NCI-H524 (cell line): ENCODE data around the gene UAP1L1.

Experiments used
- DNase-seq, 2 experiments: peaks; one replicate each; lab custom pipeline; 2025; lab: John Stamatoyannopoulos, UW

The UAP1L1 gene

DNA sequence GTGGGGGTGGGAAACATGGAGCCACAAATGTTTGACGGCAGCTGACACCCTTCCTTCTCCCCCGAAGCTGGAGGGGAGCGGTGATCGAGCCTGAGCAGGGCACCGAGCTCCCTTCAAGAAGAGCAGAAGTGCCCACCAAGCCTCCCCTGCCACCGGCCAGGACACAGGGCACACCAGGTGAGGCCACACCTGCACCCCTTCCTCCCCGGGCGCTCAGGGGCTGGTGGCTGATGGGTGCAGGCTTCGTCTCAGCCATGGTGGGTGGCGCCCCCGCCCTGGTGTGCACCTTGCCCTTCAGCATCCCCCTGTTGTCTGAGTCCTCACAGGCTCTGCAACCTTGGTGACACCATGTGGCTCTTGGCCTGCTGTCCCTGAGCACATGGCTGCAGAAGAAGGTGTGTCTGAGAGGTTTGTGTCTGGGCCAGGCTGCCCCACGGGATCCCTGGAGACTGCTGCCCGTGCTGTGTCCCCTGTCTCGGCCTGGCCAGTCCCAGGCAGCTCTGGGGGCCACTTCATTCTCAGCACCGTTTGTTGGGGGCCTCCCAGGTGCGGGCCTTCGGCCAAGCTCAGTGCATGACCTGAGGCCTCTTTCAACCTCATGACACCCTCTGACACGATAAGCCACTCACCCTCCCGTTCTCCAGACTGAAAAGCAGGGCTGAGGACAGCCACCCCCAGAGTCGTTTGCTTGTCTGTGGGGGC, 20.6 kb downstream of the UAP1L1 start:
- DNase-seq: no peak

DNA sequence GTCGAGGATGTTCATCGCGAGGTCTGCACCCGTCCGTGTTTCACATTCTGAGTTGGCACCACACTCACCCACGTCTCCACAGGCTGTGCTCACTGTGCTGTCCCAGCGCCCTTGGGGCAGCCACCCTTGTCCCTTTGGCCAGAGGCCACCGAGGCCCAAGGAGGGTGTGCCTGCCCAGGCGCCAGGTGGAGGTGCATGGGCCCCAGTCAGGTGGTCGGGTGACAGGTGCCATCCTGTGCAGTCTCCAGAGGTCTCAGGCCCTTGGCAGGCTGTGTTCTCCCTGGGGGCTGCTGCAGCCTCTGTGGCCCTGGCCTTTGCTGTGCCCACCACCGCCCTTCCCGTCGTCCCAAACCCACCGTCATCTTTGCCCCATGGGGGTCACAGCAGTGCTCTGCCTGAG, 21.9 kb downstream of the UAP1L1 start:
- no peak for DNase-seq

DNA sequence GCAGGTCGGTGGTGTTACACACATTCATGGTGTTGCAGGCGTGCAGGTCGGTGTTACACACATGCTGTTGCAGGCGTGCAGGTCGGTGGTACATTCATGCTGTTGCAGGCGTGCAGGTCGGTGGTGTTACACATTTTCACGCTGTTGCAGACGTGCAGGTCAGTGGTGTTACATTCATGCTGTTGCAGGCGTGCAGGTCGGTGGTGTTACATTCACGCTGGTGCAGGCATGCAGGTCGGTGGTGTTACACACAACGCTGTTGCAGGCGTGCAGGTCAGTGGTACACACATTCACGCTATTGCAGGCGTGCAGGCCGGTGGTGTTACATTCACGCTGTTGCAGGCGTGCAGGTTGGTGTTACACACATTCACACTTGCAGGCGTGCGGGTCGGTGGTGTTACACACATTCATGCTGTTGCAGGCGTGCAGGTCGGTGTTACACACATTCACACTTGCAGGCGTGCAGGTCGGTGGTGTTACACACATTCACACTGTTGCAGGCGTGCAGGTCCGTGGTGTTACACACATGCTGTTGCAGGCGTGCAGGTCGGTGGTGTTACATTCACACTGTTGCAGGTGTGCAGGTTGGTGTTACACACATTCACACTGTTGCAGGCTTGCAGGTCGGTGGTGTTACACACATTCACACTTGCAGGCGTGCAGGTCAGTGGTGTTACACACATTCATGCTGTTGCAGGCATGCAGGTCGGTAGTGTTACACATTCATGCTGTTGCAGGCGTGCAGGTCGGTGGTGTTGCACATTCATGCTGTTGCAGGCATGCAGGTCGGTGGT, 26.1 kb downstream of the UAP1L1 start:
- DNase-seq: no peak

DNA sequence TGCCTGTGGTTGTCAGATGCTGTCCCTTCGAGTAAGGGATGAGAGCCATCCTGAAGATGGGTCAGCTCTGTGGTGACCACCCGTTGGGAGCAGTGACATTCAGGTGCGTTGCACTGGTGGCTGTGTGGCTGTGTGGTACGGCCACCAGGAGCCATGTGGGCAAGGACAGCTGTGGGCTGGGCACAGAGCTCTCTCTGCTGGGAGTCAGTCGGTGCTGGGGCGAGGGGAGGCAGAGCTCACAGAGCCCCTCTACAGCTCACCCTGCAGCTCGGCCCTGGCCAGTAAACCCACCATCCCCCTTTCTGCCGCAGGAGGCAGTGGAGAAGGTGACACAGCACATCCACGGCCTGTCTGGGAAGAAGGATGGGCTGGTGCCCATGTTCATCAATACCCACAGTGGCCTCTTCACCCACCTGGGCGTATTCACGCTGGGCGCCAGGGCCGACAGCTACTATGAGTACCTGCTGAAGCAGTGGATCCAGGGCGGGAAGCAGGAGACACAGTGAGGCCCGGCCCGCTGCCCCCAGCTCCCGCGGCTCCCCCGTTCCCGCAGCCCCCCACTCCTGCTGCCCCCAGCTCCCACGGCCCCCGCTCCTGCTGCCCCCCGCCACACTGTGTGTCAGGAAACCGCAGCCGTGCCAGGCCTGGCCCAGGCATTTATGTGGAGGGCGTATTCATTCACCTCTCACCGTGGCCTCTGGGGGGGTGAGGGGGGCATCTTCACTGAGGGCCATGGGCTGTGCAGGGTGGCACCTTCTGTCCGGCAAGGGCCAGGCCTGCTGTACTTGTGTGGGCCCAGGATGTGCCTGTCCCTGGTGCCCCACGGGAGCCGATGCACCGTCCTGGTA, 28.7 kb downstream of the UAP1L1 start:
- DNase-seq: no peak

DNA sequence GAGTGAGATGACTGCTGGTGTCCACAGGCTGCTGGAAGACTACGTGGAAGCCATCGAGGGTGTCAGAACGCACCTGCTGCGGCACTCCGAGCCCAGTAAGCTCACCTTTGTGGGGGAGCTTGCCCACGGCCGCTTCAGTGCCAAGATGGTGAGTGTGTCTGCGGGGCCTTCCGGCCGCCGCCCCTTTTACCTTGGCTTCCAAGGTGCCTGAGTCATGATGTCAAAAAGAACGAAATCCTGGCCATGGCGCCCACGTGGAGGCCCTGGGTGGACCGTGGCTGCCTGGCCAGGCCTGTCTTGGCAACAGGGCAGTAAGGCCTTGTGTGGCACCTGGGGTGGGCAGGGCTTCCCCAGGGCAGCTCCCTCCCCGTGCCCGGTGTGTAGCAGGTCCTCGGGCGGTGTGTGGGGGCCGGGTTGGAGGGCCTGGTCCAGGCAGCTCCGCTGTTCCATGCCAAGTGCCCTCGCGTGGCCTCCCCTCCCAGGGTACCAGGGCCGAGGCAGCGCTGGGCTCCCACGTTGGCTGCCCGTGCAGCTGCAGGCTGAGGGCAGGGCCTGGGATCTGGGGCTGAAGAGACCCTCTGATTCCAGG, 29.4 kb downstream of the UAP1L1 start:
- no peak for DNase-seq

DNA sequence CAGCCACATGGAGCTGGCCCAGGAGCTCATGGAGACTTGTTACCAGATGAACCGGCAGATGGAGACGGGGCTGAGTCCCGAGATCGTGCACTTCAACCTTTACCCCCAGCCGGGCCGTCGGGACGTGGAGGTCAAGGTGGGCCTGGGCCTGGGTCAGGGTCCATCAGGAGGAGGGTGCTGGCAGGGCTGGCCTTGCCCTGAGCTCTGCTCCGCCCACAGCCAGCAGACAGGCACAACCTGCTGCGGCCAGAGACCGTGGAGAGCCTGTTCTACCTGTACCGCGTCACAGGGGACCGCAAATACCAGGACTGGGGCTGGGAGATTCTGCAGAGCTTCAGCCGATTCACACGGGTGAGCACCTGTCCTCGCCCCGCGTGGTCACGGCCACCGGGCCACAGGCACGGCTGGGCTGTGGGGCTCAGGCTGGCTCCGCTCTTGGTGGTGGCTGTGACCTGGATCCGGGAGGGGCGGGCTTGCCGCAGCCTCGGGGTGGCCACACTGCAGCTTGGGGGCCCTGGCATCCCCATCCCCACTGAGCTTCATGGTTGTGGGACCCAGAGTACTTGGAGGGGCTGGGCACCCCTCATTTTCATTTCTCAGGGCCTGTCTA, 30.1 kb downstream of the UAP1L1 start:
- no peak for DNase-seq

DNA sequence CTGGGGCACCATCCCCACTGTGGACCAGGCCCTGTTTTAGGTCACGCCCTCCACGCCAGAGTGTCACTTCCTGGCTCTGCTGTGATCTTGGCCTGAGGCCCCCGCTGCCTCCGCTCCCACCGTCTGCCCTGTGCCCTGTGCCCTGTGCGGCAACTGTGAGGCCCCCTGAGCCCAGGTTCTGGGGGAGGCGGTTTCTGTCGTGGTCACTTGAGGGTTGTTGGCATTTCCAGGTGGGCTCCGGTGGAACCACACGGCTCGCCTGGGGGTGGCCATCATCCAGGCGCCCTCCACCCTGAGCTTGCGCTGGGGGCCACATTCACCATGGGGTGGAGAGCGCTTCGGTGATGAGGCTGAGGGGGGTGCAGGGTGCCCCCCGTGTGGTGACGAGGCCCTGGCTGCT, 30.7 kb downstream of the UAP1L1 start:
- no peak for DNase-seq

DNA sequence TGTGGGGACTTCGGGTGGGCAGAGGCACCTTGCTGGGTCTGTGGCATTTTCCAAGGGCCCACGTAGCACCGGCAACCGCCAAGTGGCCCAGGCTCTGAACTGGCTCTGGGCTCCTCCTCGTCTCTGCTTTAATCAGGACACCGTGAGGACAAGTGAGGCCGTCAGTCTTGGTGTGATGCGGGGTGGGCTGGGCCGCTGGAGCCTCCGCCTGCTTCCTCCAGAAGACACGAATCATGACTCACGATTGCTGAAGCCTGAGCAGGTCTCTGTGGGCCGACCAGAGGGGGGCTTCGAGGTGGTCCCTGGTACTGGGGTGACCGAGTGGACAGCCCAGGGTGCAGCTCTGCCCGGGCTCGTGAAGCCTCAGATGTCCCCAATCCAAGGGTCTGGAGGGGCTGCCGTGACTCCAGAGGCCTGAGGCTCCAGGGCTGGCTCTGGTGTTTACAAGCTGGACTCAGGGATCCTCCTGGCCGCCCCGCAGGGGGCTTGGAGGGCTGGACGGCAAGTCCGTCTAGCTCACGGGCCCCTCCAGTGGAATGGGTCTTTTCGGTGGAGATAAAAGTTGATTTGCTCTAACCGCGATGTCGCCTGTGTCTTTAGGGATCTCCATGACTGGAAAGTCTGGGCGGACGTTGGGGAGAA, 31.4 kb downstream of the UAP1L1 start:
- DNase-seq: no peak

DNA sequence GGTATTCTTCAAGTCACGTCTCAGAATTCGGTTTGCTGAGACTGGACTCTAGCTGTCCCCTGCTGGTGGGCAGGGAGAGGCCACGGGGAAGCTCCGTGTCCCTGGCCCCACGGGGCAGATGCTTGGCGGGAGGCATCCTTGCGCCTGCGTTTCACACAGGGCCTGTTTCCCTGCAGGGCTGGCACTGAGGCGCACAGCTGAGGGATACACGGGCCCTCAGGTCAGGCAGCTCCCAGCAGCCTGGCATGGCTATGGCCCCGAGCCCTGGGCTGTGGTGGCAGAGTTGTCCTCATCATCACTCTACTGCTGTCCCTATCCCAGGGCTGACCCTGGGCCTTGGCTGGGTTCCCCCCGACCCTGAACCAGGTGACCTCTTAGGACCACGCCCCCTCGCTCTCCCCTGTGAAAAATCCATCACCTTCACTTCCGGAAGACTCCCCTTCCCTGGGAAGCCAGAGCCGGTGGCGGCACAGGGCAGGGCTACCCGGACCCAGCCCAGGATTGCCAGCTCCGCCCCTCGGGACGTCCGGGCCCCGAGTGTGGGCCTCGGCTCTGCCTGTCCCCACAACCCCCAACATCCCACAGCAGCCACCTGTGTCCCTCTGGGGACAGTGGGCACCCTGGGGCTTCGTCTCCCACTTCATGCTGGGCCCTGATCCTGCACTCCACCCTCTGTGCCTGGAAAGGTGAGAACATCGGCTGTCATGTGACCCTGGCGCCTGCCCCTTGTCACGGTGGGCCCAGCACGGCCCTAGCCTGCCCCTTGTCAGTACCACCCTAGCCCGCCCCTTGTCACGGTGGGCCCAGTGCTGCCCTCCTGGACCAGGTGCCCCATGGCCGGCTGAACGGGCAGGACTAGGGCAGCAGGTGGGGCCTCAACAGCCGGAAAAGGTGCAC, 32.2 kb downstream of the UAP1L1 start:
- no peak for DNase-seq

DNA sequence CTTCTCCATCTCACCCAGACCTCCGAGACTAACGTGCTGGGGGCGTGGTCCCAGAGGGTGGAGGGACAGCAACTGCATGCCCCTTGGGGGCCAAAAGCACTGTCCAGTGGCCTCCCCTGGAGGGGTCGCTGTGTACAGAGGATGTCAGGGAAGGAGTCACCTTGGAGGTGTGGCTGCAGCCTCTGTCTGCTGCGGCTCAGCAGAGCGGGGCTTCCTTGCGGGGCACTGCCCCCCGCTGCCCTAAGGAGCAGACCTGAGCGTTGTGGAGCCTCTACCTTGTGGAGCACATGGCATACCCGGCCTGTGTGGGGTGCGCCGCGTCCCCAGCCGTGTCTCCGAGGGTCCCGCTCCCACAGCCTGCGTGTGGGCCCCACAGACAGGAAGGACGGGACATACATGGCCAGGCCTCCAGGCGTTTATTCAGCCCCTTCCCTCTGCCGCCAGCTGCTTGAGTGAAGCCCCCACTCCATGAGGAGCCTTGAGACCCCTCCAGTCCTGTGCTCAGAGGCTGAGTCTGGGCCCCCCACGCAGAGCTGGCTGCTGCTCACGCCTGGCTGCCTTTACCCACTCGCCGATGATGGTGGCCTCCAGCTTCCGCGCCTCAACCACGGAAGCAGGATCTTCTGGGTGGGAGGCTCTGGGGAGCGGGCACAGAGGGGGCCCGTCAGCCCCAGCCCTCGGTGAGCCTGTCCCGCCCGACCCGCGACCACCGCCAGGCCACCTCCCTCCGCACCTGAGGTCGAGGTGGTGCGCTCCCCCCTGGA, 33.0 kb downstream of the UAP1L1 start:
- DNase-seq: no peak

DNA sequence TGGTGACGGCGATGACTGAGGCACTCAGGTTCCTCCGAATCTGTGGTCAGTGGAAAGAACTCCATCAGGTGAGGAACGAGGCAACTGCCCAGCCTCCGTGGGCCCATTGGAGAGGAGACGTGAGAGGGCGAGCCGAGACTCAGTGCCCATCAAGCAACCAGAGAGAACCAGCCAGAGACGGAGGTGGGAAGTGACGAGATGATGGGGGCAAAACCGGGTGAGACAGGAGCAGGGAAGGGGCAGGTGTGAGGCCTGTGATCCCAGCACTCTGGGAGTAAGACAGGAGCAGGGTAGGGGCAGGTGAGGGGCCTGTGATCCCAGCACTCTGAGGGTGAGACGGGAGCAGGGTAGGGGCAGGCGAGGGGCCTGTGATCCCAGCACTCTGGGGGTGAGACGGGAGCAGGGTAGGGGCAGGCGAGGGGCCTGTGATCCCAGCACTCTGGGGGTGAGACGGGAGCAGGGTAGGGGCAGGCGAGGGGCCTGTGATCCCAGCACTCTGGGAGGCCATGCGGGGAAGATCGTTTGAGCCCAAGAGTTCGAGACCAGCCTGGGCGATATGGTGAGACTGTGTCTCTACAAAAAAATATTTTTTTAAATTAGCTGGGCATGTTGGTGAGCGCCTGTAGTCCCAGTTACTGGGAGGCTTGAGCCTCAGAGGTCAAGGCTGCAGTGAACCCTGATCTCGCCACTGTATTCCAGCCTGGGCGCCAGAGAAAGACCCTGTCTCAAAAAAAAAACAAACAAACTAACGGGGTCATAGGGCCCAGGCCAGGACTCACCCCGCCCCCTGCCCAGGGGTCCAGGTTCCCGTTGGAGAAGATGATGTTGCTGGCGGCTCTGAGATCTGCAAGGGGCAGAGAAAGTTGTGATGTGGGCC, 33.8 kb downstream of the UAP1L1 start:
- no peak for DNase-seq

DNA sequence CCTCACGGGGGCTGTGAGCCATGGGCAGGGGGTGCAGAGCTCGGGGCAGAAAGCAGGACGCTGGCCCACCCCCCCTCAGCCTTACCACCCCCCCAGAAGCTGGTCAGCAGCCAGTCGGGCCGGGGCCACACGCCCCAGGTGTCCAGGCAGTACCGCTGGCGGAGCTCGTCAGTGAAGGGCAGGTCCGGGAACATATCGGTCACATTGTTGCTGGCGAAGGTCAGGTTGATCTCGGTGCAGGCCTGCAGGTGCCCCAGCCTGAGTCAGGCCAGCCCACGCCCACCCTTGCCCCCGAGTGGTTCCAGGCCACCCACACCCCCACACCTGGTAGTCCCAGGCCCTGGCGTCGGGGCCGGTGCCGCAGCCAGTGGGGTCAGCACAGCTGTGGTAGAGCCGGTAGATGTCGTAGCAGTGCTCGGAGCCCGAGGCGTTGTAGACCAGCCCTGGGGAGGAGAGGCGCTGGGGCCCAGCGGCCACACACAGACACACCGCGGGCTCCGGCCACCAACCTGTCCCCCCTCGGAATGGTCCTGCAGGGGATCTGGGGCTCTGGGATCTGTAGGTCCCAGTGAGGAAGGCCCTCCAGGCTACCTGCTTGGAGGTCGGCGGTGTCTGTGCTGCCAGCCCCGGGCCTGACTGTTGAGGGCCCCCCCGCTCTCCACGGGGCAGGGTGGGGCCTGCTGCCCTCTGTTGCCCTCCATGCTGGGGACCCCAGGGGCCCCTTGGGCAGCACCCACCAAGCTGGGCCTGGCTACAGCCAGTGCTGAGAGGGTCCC, 34.7 kb downstream of the UAP1L1 start:
- no peak for DNase-seq

DNA sequence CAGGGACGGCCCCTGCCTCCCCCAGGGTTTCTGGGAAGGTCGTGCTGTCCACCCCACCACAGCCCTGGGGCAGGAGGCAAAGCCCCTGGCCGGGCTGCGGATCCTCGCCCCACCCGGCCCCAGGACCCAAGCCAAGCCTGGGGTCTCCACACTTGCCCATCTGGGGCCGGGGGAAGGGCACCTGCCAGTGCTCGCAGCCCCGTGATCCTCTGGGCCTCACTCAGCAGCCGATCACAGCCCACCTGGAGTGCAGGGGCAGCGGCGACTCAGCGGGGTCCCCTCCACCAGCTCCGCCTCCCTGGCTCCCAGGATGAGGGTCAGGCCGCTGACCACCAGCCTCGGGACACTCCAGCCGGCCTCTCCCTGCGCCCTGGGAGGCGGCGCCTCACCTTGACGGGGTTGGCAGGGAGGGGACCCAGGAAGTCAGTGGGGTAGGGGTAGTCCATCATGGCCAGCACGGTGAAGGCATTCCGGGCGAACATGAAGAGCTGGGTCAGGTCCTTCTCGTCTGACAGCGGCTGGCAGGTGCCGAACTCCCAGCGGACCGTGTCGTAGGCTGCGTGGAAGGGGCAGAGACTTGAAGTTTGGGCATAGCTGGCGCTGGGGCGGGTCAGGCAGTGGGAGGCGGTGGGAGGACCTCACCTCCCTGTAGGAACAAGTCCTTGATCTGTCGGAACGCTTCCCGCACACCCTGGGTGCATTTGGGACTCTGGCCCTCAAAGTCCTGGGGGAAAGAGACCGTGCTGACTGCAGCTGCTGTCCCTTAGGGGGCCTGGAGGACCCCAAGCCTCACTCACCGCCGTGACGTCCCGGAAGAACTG, 35.5 kb downstream of the UAP1L1 start:
- DNase-seq: no peak

DNA sequence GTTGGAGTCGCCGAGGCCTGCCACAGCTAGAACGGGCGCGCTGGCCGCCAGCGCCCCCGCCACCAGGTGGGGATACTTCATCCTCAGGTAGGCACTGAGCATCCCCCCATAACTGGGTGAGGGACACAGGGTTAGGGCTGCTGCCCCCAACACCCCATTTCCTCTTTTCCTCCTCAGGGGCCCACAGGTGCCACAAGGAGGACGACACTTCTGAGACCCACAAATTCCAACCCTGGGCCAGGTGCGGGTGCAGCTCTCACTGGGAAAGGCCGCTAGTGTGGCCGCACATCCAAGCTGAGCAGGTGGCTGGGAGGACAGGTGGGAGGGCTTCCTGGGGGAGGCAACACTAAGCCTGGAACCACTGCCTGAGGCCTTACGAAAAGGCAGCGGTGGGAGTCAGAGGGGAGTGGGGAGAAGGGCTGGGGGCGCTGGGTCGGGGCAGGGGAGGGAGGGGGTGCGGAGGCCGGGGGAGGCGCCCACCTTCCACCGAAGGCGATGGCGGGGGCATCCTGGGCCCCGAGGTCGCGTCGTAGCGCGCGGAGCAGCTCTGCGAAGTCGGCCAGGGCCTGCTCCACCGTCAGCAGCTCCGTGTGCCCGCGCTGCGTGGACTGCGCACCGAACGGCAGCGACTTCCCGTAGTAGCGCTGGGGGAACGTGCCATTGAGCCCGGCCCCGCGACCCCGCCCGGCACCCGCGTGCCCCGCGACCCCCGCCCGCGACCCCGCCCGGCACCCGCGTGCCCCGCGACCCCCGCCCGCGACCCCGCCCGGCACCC, 36.3 kb downstream of the UAP1L1 start:
- DNase-seq: no peak

DNA sequence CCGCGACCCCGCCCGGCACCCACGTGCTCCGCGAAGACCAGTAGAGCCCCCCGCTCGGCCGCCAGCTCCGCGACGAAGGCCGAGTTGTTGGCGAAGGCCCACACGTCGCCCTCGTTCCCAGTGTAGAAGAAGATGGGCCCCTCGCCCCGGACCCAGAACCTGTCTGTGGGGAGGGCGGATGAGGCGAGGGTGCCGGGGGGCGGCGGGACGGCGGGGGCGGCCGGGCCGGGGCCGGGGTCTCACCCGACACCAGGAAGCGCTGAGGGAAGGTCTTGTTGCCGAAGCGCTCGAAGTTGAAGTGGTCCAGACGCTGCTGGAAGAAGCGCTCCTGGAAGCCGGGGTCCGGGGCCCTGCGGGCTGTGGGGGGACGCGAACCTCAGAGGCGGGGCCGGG, 36.9 kb downstream of the UAP1L1 start:
- DNase-seq: no peak
